ENCODE results near the gene GMPR. TPM values are rescaled to one million over a fixed set of nuclear protein-coding genes. Genes with fewer than 3 reads are reported as not detected.

GMPR gene
- total and polyA plus RNA-seq, 2 experiments from 2014 or later, result 9.4 to 29.6 TPM

DNA sequence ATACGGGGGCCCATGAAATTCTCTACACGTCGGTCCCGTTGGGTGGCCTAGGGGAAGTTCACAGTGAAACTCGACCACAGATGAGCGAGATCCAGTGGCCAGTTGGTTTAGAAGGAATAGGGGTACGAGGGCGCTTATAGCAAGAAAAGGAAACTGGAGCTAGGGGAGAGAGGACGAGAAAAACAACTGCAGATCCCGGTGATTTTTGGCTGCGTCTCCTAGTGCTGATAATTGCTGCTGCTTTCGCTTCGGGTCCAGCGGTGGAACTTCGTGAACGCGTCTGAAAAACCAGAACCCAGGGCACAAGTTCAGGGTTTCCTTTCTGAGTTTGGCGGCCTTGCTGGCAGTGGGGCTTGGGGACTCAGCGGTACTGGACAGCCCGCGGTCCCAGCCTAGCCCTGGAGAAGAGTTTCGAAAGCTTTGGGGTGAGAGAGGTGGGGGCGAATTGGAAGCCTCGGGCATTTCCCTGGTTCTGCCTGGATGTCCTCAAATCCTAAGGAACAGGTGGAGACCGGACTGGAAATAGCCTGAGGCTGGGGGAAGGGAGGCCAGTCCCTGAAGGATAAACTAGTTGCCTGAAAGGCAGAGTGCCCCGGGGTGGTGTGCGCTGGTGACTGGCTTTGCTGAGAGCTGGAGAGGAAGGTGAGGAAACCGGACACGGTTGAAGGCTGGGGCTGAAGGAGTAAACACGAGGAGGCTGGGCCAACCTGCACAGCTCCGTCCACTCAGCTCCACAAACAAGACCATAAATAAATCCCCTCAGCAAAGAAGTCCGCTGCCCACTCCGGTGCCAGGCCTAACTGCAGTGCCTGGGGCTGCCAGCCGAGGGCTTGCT is 793 bp downstream of the GMPR start:
- TF ChIP-seq CTCF (IDR thresholded peaks at IDR 0.05; ENCODE audit: low read depth, low read length), result peak; percentile 22
- peaks cover 9% of the 10 kb centered on the region for H3K27me3 ChIP-seq
- peak; percentile 47 to 48 for DNase-seq (ENCODE audit: low read depth in 1 of 2, low spot score in 1 of 2)
- no peaks in the 10 kb centered on the region for H3K9me3 ChIP-seq (ENCODE audit: low read depth)
- H3K36me3 ChIP-seq, result no peaks in the 10 kb centered on the region
- H3K27ac ChIP-seq, result no peak overlapping the region
- peaks cover 5% of the 10 kb centered on the region for H3K4me1 ChIP-seq (ENCODE audit: low read depth)
- peak overlapping the region; percentile 38 for H3K4me3 ChIP-seq

DNA sequence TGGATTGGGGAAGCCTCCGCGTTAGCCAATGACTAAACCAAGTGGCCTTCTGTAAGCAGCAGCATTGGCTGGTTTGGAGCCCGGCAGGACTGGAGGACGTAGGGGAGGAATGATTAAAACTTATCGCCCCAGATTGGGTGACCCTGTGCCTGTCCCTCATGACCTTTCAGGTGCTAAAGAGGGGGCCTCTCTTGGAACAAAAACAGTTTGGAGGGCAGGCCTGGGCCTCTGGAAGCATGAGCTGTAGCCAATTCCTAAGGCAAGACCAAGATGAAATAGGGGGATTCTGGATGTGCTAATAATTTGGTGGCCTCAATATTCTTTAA is 1.4 kb downstream of the GMPR start:
- no peaks in the 10 kb centered on the region for H3K9me3 ChIP-seq (ENCODE audit: low read depth)
- H3K4me1 ChIP-seq (ENCODE audit: low read depth), result peaks cover 11% of the 10 kb centered on the region
- no peak for DNase-seq (ENCODE audit: low read depth in 1 of 2, low spot score in 1 of 2)
- peaks cover 9% of the 10 kb centered on the region for H3K27me3 ChIP-seq
- TF ChIP-seq CTCF (IDR thresholded peaks at IDR 0.05; ENCODE audit: low read depth, low read length), result no peak
- H3K36me3 ChIP-seq, result no peaks in the 10 kb centered on the region
- H3K4me3 ChIP-seq, result no peak overlapping the region
- H3K27ac ChIP-seq, result no peak overlapping the region

- DNase-seq (ENCODE audit: low read depth in 1 of 2, low spot score in 1 of 2), result peak in 1 of 2 donors; percentile 27
- H3K9me3 ChIP-seq (ENCODE audit: low read depth), result no peaks in the 10 kb centered on the region
- TF ChIP-seq CTCF (IDR thresholded peaks at IDR 0.05; ENCODE audit: low read depth, low read length), result no peak
- H3K36me3 ChIP-seq, result no peaks in the 10 kb centered on the region
- H3K27ac ChIP-seq, result no peak overlapping the region
- no peak overlapping the region for H3K4me3 ChIP-seq
- H3K27me3 ChIP-seq, result peaks cover 9% of the 10 kb centered on the region
- peaks cover 16% of the 10 kb centered on the region for H3K4me1 ChIP-seq (ENCODE audit: low read depth)
These were observed 2.4 kb downstream of the GMPR start for GRCh38 chr6:16240589-16241320.

- TF ChIP-seq CTCF (IDR thresholded peaks at IDR 0.05; ENCODE audit: low read depth, low read length), result no peak
- Histone ChIP-seq H3K4me1 (ENCODE audit: low read depth) (peaks cover 16% of the 10 kb centered on the region), H3K27me3 (peaks cover 9% of the 10 kb centered on the region), H3K4me3 (no peak overlapping the region), H3K9me3 (ENCODE audit: low read depth) (no peaks in the 10 kb centered on the region), H3K27ac (no peak overlapping the region), H3K36me3 (no peaks in the 10 kb centered on the region)
- no peak for DNase-seq (ENCODE audit: low read depth in 1 of 2, low spot score in 1 of 2)
These were observed 2.9 kb downstream of the GMPR start for GRCh38 chr6:16241321-16241689.

GRCh38 chr6:16243055-16243454 is 4.7 kb downstream of the GMPR start:
- peak in 1 of 2 donors; percentile 74 for DNase-seq (ENCODE audit: low read depth in 1 of 2, low spot score in 1 of 2)
- Histone ChIP-seq H3K27me3 (peaks cover 2% of the 10 kb centered on the region), H3K27ac (no peak overlapping the region)

More at GRCh38 chr6:16243055-16243454, 4.7 kb downstream of the GMPR start:
- H3K9me3 ChIP-seq (ENCODE audit: low read depth), result no peaks in the 10 kb centered on the region
- H3K4me1 ChIP-seq (ENCODE audit: low read depth), result peaks cover 16% of the 10 kb centered on the region
- no peak for TF ChIP-seq CTCF (IDR thresholded peaks at IDR 0.05; ENCODE audit: low read depth, low read length)
- H3K4me3 ChIP-seq, result no peak overlapping the region
- no peaks in the 10 kb centered on the region for H3K36me3 ChIP-seq
